Endothelial cell of umbilical vein (primary cell): Measurements from ENCODE around the gene C2orf68. TPM values are rescaled to one million over a fixed set of nuclear protein-coding genes. Genes with fewer than 3 reads are reported as not detected.
A peak's percentile ranks its signal among the peaks of the same experiment; 100 is the strongest.

Experiments used
- BruUV-seq: library from RNA; stranded (reverse); fragments of 400-500 nt; replicated peaks from 2 replicates; lab custom pipeline; 2021; lab: Mats Ljungman, UMichigan
- CTCF ChIA-PET: fragments of 300-600, 350-600 bp; sonication (Branson Sonifier 250); formaldehyde crosslinking; loops from one replicate; lab custom pipeline; 2021; ENCODE audit warnings: antibody characterized with exemption, inconsistent platforms; lab: Charles Lee
- POLR2A ChIA-PET: fragments of 300-600, 350-600 bp; sonication (Branson Sonifier 250); formaldehyde crosslinking; loops from one replicate; lab custom pipeline; 2021; ENCODE audit warnings: antibody characterized with exemption, inconsistent platforms; lab: Charles Lee
- DNase-seq: peaks from one replicate; pipeline ENCODE4 v3.0.0-alpha.2; 2011; ENCODE audit warnings: low read depth, low spot score
- FAIRE-seq: peaks from 2 replicates; lab custom pipeline; 2011; peaks lifted over from hg19 to GRCh38; lab: Jason Lieb, UNC
- H2AFZ ChIP-seq: 2 replicates; pipeline ENCODE4 v1.6.0; 2012; ENCODE audit warnings: low read depth, low read length, control low read depth, inconsistent platforms
- H3K27ac ChIP-seq: 2 replicates; pipeline ENCODE4 v1.5.1; 2011; ENCODE audit warnings: low read depth, mild to moderate bottlenecking, control low read depth, low read length, moderate library complexity; ENCODE audit not compliant: insufficient read depth
- H3K27me3 ChIP-seq, 2 experiments: 2 replicates each; pipeline versions ENCODE4 v1.6.0 to v1.6.1; 2011; ENCODE audit warnings: low read length in 2 of 2, mixed read lengths in 1 of 2; ENCODE audit not compliant: control insufficient read depth in 2 of 2, insufficient read depth in 2 of 2
- H3K36me3 ChIP-seq, 2 experiments: 2 replicates in 1 of 2; 3 replicates in 1 of 2; pipeline ENCODE4 v1.5.1; 2011; ENCODE audit warnings: low read length in 2 of 2, mild to moderate bottlenecking in 1 of 2, moderate library complexity in 1 of 2; ENCODE audit not compliant: control insufficient read depth in 2 of 2, insufficient read depth in 2 of 2; ENCODE audit errors: extremely low read depth in 1 of 2
- H3K4me1 ChIP-seq: 3 replicates; pipeline ENCODE4 v1.5.1; 2011; ENCODE audit warnings: mild to moderate bottlenecking, low read length; ENCODE audit not compliant: control insufficient read depth, insufficient read depth; ENCODE audit errors: extremely low read depth
- H3K4me2 ChIP-seq: 2 replicates; pipeline ENCODE4 v1.6.1; 2011; ENCODE audit warnings: low read length, control low read depth, mixed read lengths; ENCODE audit not compliant: insufficient read depth
- H3K4me3 ChIP-seq, 3 experiments: fragments of 200-600 bp in 1 of 3; sonication (generic), shearing (Covaris generic) in 1 of 3; replicated peaks in 1 of 3; 2 replicates each; pipeline ENCODE4 v1.5.1; 2011 to 2016; ENCODE audit warnings: control low read depth in 3 of 3, low read length in 3 of 3, mild to moderate bottlenecking in 2 of 3, inconsistent platforms in 1 of 3, low read depth in 1 of 3, moderate library complexity in 1 of 3; ENCODE audit not compliant: insufficient read depth in 1 of 3
- H3K79me2 ChIP-seq: 2 replicates; pipeline ENCODE4 v1.6.0; 2012; ENCODE audit warnings: low read length, inconsistent platforms; ENCODE audit not compliant: control insufficient read depth, insufficient read depth
- H3K9ac ChIP-seq: replicated peaks from 2 replicates; pipeline ENCODE3; 2011; ENCODE audit warnings: low read length, control low read depth; ENCODE audit not compliant: insufficient read depth; ENCODE audit errors: extremely low read depth
- H3K9me1 ChIP-seq: replicated peaks from 3 replicates; pipeline ENCODE4 v1.6.0; 2011; ENCODE audit warnings: mild to moderate bottlenecking, low read length; ENCODE audit not compliant: control insufficient read depth, insufficient read depth; ENCODE audit errors: extremely low read depth
- H3K9me3 ChIP-seq: replicated peaks from 2 replicates; pipeline ENCODE4 v1.5.1; 2012; ENCODE audit warnings: low read length, inconsistent platforms; ENCODE audit not compliant: control insufficient read depth, insufficient read depth
- H4K20me1 ChIP-seq: replicated peaks from 2 replicates; pipeline ENCODE3; 2011; ENCODE audit warnings: mild to moderate bottlenecking, low read length; ENCODE audit not compliant: control insufficient read depth, insufficient read depth; ENCODE audit errors: extremely low read depth
- EZH2 ChIP-seq: IDR thresholded peaks from 2 replicates; pipeline ENCODE4 v1.6.1; 2012; ENCODE audit warnings: borderline replicate concordance, low read depth, mild to moderate bottlenecking, moderate library complexity, low read length, inconsistent platforms; ENCODE audit not compliant: severe bottlenecking
- FOS ChIP-seq: IDR thresholded peaks from 2 replicates; pipeline ENCODE4 v1.6.1; 2011; ENCODE audit warnings: mild to moderate bottlenecking, low read length, moderate library complexity, borderline replicate concordance; ENCODE audit not compliant: insufficient read depth
- GATA2 ChIP-seq: IDR thresholded peaks from 2 replicates; pipeline ENCODE4 v1.7.0; 2011; ENCODE audit warnings: low read depth, mild to moderate bottlenecking, moderate library complexity, mixed read lengths, low read length; ENCODE audit not compliant: insufficient read length, insufficient read depth
- JUN ChIP-seq: IDR thresholded peaks from 2 replicates; pipeline ENCODE4 v1.6.1; 2011; ENCODE audit warnings: borderline replicate concordance, low read depth; ENCODE audit not compliant: insufficient read length, insufficient read depth
- MAX ChIP-seq: IDR thresholded peaks from 2 replicates; pipeline ENCODE4 v1.6.1; 2011; ENCODE audit not compliant: insufficient read depth, insufficient read length
- MYC ChIP-seq: IDR thresholded peaks from one replicate; pipeline ENCODE4 v1.6.1; 2011; ENCODE audit warnings: mild to moderate bottlenecking, low read depth, low read length
- POLR2A ChIP-seq: IDR thresholded peaks from 2 replicates; pipeline ENCODE4 v1.6.1; 2012; ENCODE audit warnings: low read depth, mild to moderate bottlenecking, control low read depth, low read length
- POLR2AphosphoS5 ChIP-seq: IDR thresholded peaks from 2 replicates; pipeline ENCODE4 v1.6.1; 2012; ENCODE audit warnings: low read depth, mild to moderate bottlenecking, control low read depth, low read length, moderate library complexity; ENCODE audit not compliant: insufficient read depth
- dilution Hi-C: fragments of 300-500 bp; cut with MboI; formaldehyde crosslinking; loops from one replicate; pipeline ENCODE4 v1.15.0; 2019; ENCODE audit warnings: low sequenced_read_pairs; ENCODE audit not compliant: extremely low pct_ligation_motif_present
- intact Hi-C: fragments of 100-400 bp; cut with micrococcal nuclease; formaldehyde crosslinking; loops from one replicate; pipeline ENCODE4 v1.10.0; 2022
- polyA plus RNA-seq, 4 experiments: library from polyadenylated mRNA; depleted of rRNA in 3 of 4; stranded (reverse) in 3 of 4; unstranded in 1 of 4; fragments of >200 nt; gene quantifications; 2 replicates each; pipeline versions ENCODE4 v1.2.1 to v1.2.3, GENCODE V29; 2011 to 2012; ENCODE audit warnings: missing spikeins in 1 of 4
- total RNA-seq: library from RNA; stranded (reverse); gene quantifications from 2 replicates; pipeline ENCODE4 v1.2.3, GENCODE V29; 2021
- TF ChIP-seq, protein P1 (sequence below), 2 donors: IDR thresholded peaks; 1 replicate in 1 of 2; 2 replicates in 1 of 2; pipeline ENCODE4 v1.5.1; 2011; ENCODE audit warnings: low read length in 2 of 2, mild to moderate bottlenecking in 2 of 2, moderate library complexity in 2 of 2, control low read depth in 1 of 2, inconsistent platforms in 1 of 2, low read depth in 1 of 2; ENCODE audit not compliant: insufficient read depth in 1 of 2; ENCODE audit errors: extremely low read depth in 1 of 2

The C2orf68 gene
- total and polyA plus RNA-seq, 2 donors (not counting 3 experiments of a cell fraction or from before 2014, with no cell fraction given): 17.4 to 27.4 TPM

- FAIRE-seq: peak; percentile 76
- peak overlapping the region; percentile 94 for H3K27ac ChIP-seq
- intact Hi-C loops (no loop called here), dilution Hi-C loops (no loop called here)
- peaks cover 0 to 10% of the 10 kb centered on the region in 2 experiments for H3K36me3 ChIP-seq
- peak overlapping the region in 1 of 3 experiments; percentile 5 for H3K4me3 ChIP-seq
- no peak overlapping the region for H2AFZ ChIP-seq
- peaks cover 69% of the 10 kb centered on the region for H3K4me1 ChIP-seq
- ChIA-PET POLR2A (interaction anchor here (1.3 kb wide), 1 partner anchor 13 kb away, joined by 3 read pairs; the partner anchor contains the start of gene TMEM150A), CTCF (interaction anchor here (0.7 to 2.0 kb wide), 4 partner anchors 10 to 51 kb away, joined by 3 to 8 read pairs (median 4); partner anchors contain the start of genes MAT2A and TMEM150A)
- H3K9ac ChIP-seq: peak overlapping the region; percentile 55
- TF ChIP-seq POLR2AphosphoS5: peak; percentile 7
- TF ChIP-seq JUN: no peak
- peak; percentile 12 for TF ChIP-seq FOS
- DNase-seq: peak; percentile 84
- H4K20me1 ChIP-seq: no peaks in the 10 kb centered on the region
- peak overlapping the region; percentile 71 for H3K4me2 ChIP-seq
- no peaks in the 10 kb centered on the region for H3K9me1 ChIP-seq
- H3K27me3 ChIP-seq: no peaks in the 10 kb centered on the region
- peaks cover 28% of the 10 kb centered on the region for H3K79me2 ChIP-seq
- BruUV-seq: no TSS peak
- H3K9me3 ChIP-seq: no peaks in the 10 kb centered on the region
Observed at GRCh38 chr2:85589982-85590791, 21.7 kb downstream of the C2orf68 start.

- TF ChIP-seq POLR2A: no peak
- TF ChIP-seq, protein P1, sequence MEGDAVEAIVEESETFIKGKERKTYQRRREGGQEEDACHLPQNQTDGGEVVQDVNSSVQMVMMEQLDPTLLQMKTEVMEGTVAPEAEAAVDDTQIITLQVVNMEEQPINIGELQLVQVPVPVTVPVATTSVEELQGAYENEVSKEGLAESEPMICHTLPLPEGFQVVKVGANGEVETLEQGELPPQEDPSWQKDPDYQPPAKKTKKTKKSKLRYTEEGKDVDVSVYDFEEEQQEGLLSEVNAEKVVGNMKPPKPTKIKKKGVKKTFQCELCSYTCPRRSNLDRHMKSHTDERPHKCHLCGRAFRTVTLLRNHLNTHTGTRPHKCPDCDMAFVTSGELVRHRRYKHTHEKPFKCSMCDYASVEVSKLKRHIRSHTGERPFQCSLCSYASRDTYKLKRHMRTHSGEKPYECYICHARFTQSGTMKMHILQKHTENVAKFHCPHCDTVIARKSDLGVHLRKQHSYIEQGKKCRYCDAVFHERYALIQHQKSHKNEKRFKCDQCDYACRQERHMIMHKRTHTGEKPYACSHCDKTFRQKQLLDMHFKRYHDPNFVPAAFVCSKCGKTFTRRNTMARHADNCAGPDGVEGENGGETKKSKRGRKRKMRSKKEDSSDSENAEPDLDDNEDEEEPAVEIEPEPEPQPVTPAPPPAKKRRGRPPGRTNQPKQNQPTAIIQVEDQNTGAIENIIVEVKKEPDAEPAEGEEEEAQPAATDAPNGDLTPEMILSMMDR (IDR thresholded peaks at IDR 0.05; ENCODE audit: extremely low read depth in 1 of 2, insufficient read depth in 1 of 2, low read depth in 1 of 2, low read length in 2 of 2): no peak
- TF ChIP-seq EZH2: no peak
- no peak for TF ChIP-seq MYC
- TF ChIP-seq GATA2: no peak
- TF ChIP-seq JUN: no peak
- no peak for TF ChIP-seq POLR2AphosphoS5
- no peak for TF ChIP-seq FOS
- TF ChIP-seq MAX: no peak
- H3K4me3 ChIP-seq: no peak overlapping the region
- peaks cover 0 to 10% of the 10 kb centered on the region in 2 experiments for H3K36me3 ChIP-seq
- peaks cover 62% of the 10 kb centered on the region for H3K4me1 ChIP-seq
- H3K79me2 ChIP-seq: peaks cover 28% of the 10 kb centered on the region
- ChIA-PET CTCF (no interaction called here), POLR2A (no interaction called here)
- no TSS peak for BruUV-seq
- intact Hi-C loops (no loop called here), dilution Hi-C loops (no loop called here)
- no peak overlapping the region for H3K9ac ChIP-seq
- H3K27ac ChIP-seq: peak overlapping the region; percentile 94
- no peaks in the 10 kb centered on the region for H3K27me3 ChIP-seq
- FAIRE-seq (no peak), DNase-seq (no peak)
- no peak overlapping the region for H2AFZ ChIP-seq
- H3K4me2 ChIP-seq: peak overlapping the region; percentile 22
- no peaks in the 10 kb centered on the region for H3K9me3 ChIP-seq
- H4K20me1 ChIP-seq: no peaks in the 10 kb centered on the region
- H3K9me1 ChIP-seq: no peaks in the 10 kb centered on the region
Observed at GRCh38 chr2:85589181-85589580, 22.7 kb downstream of the C2orf68 start.
